ENCODE results near the gene PRR11. TPM values are rescaled to one million over a fixed set of nuclear protein-coding genes. Genes with fewer than 3 reads are reported as not detected.

Gene PRR11
- total RNA-seq (3.2 and 3.6 TPM in 2 replicates), polyA plus RNA-seq (3.8 and 5.0 TPM in 2 replicates)

DNA sequence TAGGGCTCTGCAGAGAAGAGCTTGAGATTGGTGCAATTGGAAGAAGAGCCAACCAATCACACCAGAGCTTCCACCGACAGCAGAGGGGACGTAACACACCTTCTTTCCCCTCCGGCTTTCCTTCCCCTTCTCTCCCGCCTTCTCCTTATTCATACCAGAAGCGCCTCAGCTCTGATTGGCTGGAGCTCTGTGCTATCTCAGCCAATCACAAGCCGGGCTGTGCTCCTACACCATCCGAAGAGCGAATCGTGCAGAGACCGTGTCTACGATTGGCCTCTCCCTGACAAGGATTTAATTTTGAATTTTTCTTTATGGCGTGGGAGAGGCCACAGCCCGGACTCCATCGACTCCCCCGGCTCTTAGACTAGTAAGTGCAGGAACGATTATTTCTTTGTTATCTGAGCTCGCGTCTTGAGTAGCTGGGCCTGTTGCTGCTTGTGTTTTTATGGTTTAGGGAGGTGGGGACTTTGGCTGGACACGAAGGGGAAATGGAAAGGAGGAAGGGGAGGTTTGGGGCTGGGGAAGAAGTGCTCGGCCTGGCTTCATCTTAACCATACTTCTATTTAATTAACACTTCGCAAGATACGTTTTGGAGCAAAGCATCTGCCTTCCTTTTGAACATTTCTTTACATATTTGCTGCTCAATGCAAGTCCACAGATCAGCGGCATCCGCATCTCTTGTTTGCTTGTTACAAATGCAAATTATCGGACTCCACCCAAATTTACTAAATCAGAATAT is at the start of gene PRR11:
Gene PRR11 (plus strand): TSS at position 308 of the 739 bp plus-strand sequence. CDS start 14,007 bp downstream, outside the sequence.
- Histone ChIP-seq H3K9me2 (replicated peaks; ENCODE audit: insufficient read depth) (no peaks in the 10 kb centered on the region), H3K9me3 (ENCODE audit: low read depth) (no peaks in the 10 kb centered on the region), H3K4me2 (peak within 1 kb of the TSS; percentile 86), H3K4me3 (peak within 1 kb of the TSS; percentile 76), H3K79me2 (peaks cover 76% of the 10 kb centered on the region), H2AFZ (peak within 1 kb of the TSS; percentile 54), H4K20me1 (ENCODE audit: insufficient read depth, poor library complexity, severe bottlenecking) (no peaks in the 10 kb centered on the region), H3K4me1 (ENCODE audit: insufficient read depth) (peaks cover 4% of the 10 kb centered on the region), H3K36me3 (replicated peaks; ENCODE audit: insufficient read depth, low read depth) (no peaks in the 10 kb centered on the region), H3K27ac (peak within 1 kb of the TSS; percentile 80), H3K27me3 (no peaks in the 10 kb centered on the region)
- DNase-seq (ENCODE audit: low spot score), result peak; percentile 99
- TF ChIP-seq, protein P1, sequence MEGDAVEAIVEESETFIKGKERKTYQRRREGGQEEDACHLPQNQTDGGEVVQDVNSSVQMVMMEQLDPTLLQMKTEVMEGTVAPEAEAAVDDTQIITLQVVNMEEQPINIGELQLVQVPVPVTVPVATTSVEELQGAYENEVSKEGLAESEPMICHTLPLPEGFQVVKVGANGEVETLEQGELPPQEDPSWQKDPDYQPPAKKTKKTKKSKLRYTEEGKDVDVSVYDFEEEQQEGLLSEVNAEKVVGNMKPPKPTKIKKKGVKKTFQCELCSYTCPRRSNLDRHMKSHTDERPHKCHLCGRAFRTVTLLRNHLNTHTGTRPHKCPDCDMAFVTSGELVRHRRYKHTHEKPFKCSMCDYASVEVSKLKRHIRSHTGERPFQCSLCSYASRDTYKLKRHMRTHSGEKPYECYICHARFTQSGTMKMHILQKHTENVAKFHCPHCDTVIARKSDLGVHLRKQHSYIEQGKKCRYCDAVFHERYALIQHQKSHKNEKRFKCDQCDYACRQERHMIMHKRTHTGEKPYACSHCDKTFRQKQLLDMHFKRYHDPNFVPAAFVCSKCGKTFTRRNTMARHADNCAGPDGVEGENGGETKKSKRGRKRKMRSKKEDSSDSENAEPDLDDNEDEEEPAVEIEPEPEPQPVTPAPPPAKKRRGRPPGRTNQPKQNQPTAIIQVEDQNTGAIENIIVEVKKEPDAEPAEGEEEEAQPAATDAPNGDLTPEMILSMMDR (IDR thresholded peaks at IDR 0.05; ENCODE audit: poor library complexity), result no peak
- TF ChIP-seq EZH2phosphoT487 (IDR thresholded peaks at IDR 0.05; ENCODE audit: low read depth, severe bottlenecking, unreplicated experiment), result no peak
- TF ChIP-seq EZH2 (IDR thresholded peaks at IDR 0.05; ENCODE audit: borderline replicate concordance), result no peak
- 2% methylated on average over 25 of the region's 25 CpGs for WGBS (ENCODE audit: low lambda C conversion rate, missing lambda C conversion rate)

- H3K36me3 ChIP-seq (replicated peaks; ENCODE audit: insufficient read depth, low read depth), result no peaks in the 10 kb centered on the region
- no peaks in the 10 kb centered on the region for H4K20me1 ChIP-seq (ENCODE audit: insufficient read depth, poor library complexity, severe bottlenecking)
- peak overlapping the region; percentile 59 for H3K4me3 ChIP-seq
- DNase-seq (ENCODE audit: low spot score), result peak; percentile 54
- no peaks in the 10 kb centered on the region for H3K27me3 ChIP-seq
- peaks cover 36% of the 10 kb centered on the region for H3K79me2 ChIP-seq
- no peaks in the 10 kb centered on the region for H3K9me3 ChIP-seq (ENCODE audit: low read depth)
- WGBS (ENCODE audit: low lambda C conversion rate, missing lambda C conversion rate), result 0% methylated on average over 17 of the region's 18 CpGs
- no peaks in the 10 kb centered on the region for H3K9me2 ChIP-seq (replicated peaks; ENCODE audit: insufficient read depth)
- peak overlapping the region; percentile 74 for H2AFZ ChIP-seq
- H3K27ac ChIP-seq, result peak overlapping the region; percentile 79
- TF ChIP-seq, protein P1 (IDR thresholded peaks at IDR 0.05; ENCODE audit: poor library complexity), result no peak
- no peak for TF ChIP-seq EZH2 (IDR thresholded peaks at IDR 0.05; ENCODE audit: borderline replicate concordance)
- TF ChIP-seq EZH2phosphoT487 (IDR thresholded peaks at IDR 0.05; ENCODE audit: low read depth, severe bottlenecking, unreplicated experiment), result no peak
- H3K4me2 ChIP-seq, result peak overlapping the region; percentile 79
- no peaks in the 10 kb centered on the region for H3K4me1 ChIP-seq (ENCODE audit: insufficient read depth)
Measured at GRCh38 chr17:59105852-59106462, 49.6 kb upstream of the PRR11 start.

- peak within 1 kb of the TSS; percentile 74 for H2AFZ ChIP-seq
- peak within 1 kb of the TSS; percentile 59 for H3K4me3 ChIP-seq
- peaks cover 36% of the 10 kb centered on the region for H3K79me2 ChIP-seq
- peak within 1 kb of the TSS; percentile 79 for H3K27ac ChIP-seq
- H3K36me3 ChIP-seq (replicated peaks; ENCODE audit: insufficient read depth, low read depth), result no peaks in the 10 kb centered on the region
- DNase-seq (ENCODE audit: low spot score), result peak; percentile 99
- H3K27me3 ChIP-seq, result no peaks in the 10 kb centered on the region
- no peaks in the 10 kb centered on the region for H3K4me1 ChIP-seq (ENCODE audit: insufficient read depth)
- peak within 1 kb of the TSS; percentile 79 for H3K4me2 ChIP-seq
- H4K20me1 ChIP-seq (ENCODE audit: insufficient read depth, poor library complexity, severe bottlenecking), result no peaks in the 10 kb centered on the region
- no peaks in the 10 kb centered on the region for H3K9me2 ChIP-seq (replicated peaks; ENCODE audit: insufficient read depth)
- WGBS (ENCODE audit: low lambda C conversion rate, missing lambda C conversion rate), result 1% methylated on average over 81 of the region's 89 CpGs
- no peak for TF ChIP-seq EZH2 (IDR thresholded peaks at IDR 0.05; ENCODE audit: borderline replicate concordance)
- TF ChIP-seq EZH2phosphoT487 (IDR thresholded peaks at IDR 0.05; ENCODE audit: low read depth, severe bottlenecking, unreplicated experiment), result no peak
- TF ChIP-seq, protein P1 (IDR thresholded peaks at IDR 0.05; ENCODE audit: poor library complexity), result no peak
- H3K9me3 ChIP-seq (ENCODE audit: low read depth), result no peaks in the 10 kb centered on the region
Measured at GRCh38 chr17:59106463-59107305, 48.9 kb upstream of the PRR11 start, which contains the start of gene TRIM37. TRIM37 (minus strand) TSS chr17:59106880; CDS start chr17:59106461, 419 bp downstream.
